HepG2 (cell line): ENCODE data around the gene MASP1. TPM values are rescaled to one million over a fixed set of nuclear protein-coding genes. Genes with fewer than 3 reads are reported as not detected.
A peak's percentile ranks its signal among the peaks of the same experiment; 100 is the strongest.

Experiments used
- ATAC-seq: fragments of 200-7000 bp; cut with Tn5 transposase; 3 replicates; pipeline ENCODE4 v1.9.1; 2020; ENCODE audit warnings: mild to moderate bottlenecking, moderate library complexity
- BruUV-seq: library from RNA; stranded (reverse); fragments of 400-500 nt; replicated peaks from 2 replicates; lab custom pipeline; 2021; lab: Mats Ljungman, UMichigan
- CTCF ChIA-PET: fragments of 300-600 bp; formaldehyde crosslinking; extraction: SDS; loops from one replicate; lab custom pipeline; 2021; ENCODE audit warnings: low total read pairs, inconsistent platforms, low intra/inter-chr PET ratio; lab: Yijun Ruan, JAX
- POLR2A ChIA-PET: fragments of 350-600 bp; sonication (Branson Sonifier 250); formaldehyde crosslinking; loops from one replicate; lab custom pipeline; 2020; ENCODE audit warnings: antibody characterized with exemption, inconsistent platforms; lab: Yijun Ruan, JAX
- DNase-seq: peaks from one replicate; pipeline ENCODE4 v3.0.0-alpha.2; 2015; ENCODE audit warnings: low spot score
- FAIRE-seq: peaks from 3 replicates; lab custom pipeline; 2011; peaks lifted over from hg19 to GRCh38; lab: Jason Lieb, UNC
- H2AFZ ChIP-seq: one replicate; pipeline ENCODE4 v1.6.1; 2011; ENCODE audit warnings: low read length, inconsistent platforms
- H3K27ac ChIP-seq: fragments of 300-600 bp; 3 replicates; pipeline ENCODE4 v1.8.0; 2011; ENCODE audit warnings: mixed run types, mild to moderate bottlenecking, mixed read lengths, low read length, inconsistent platforms; ENCODE audit not compliant: insufficient read depth; ENCODE audit errors: extremely low read length
- H3K27me3 ChIP-seq, 2 experiments: fragments of 200-600 bp in 1 of 2; 2 replicates in 1 of 2; 3 replicates in 1 of 2; pipeline versions ENCODE4 v1.6.0 to v1.8.0; 2011; ENCODE audit warnings: low read length in 2 of 2, mild to moderate bottlenecking in 2 of 2, moderate library complexity in 2 of 2, inconsistent platforms in 1 of 2; ENCODE audit not compliant: insufficient read depth in 2 of 2, control insufficient read depth in 1 of 2
- H3K36me3 ChIP-seq, 2 experiments: fragments of 200-600 bp in 1 of 2; replicated peaks in 1 of 2; 2 replicates in 1 of 2; 3 replicates in 1 of 2; pipeline versions ENCODE4 v1.5.1 to v1.8.0; 2011; ENCODE audit warnings: low read length in 2 of 2, inconsistent platforms in 1 of 2; ENCODE audit not compliant: insufficient read depth in 2 of 2, control insufficient read depth in 1 of 2
- H3K4me1 ChIP-seq: 2 replicates; pipeline ENCODE4 v1.5.1; 2012; ENCODE audit warnings: low read length, inconsistent platforms; ENCODE audit not compliant: insufficient read depth
- H3K4me2 ChIP-seq: 2 replicates; pipeline ENCODE4 v1.6.0; 2011; ENCODE audit warnings: low read depth, low read length, inconsistent platforms
- H3K4me3 ChIP-seq, 3 experiments: fragments of 200-600 bp in 1 of 3; sonication (generic), shearing (Covaris generic) in 1 of 3; replicated peaks in 1 of 3; 2 replicates each; pipeline ENCODE4 v1.5.1; 2011 to 2016; ENCODE audit warnings: low read length in 3 of 3, inconsistent platforms in 2 of 3, low read depth in 2 of 3, mild to moderate bottlenecking in 2 of 3, control low read depth in 1 of 3, mixed read lengths in 1 of 3; ENCODE audit not compliant: insufficient read depth in 1 of 3
- H3K79me2 ChIP-seq: one replicate; pipeline ENCODE4 v1.6.1; 2011; ENCODE audit warnings: low read length, inconsistent platforms; ENCODE audit not compliant: insufficient read depth
- H3K9ac ChIP-seq: 2 replicates; pipeline ENCODE4 v1.6.0; 2011; ENCODE audit warnings: mild to moderate bottlenecking, low read depth, low read length, inconsistent platforms; ENCODE audit not compliant: insufficient read depth
- H3K9me3 ChIP-seq: 2 replicates; pipeline ENCODE4 v1.5.1; 2012; ENCODE audit warnings: mild to moderate bottlenecking, low read length
- H4K20me1 ChIP-seq: 2 replicates; pipeline ENCODE4 v1.6.0; 2011; ENCODE audit warnings: inconsistent platforms, mild to moderate bottlenecking, low read length, moderate library complexity; ENCODE audit not compliant: insufficient read depth
- ARID3A ChIP-seq: IDR thresholded peaks from 2 replicates; pipeline ENCODE4 v1.6.1; 2012; ENCODE audit warnings: low read depth, low read length, improper control_type of control experiment
- CAMTA2 ChIP-seq: sonication (generic); formaldehyde crosslinking; IDR thresholded peaks from 2 replicates; pipeline ENCODE4 v1.4.0; 2020; ENCODE audit warnings: mild to moderate bottlenecking, missing genetic modification reagents, borderline replicate concordance
- DRAP1 ChIP-seq: IDR thresholded peaks from 2 replicates; pipeline ENCODE4 v1.6.1; 2016; ENCODE audit warnings: missing genetic modification reagents, missing compliant biosample characterization
- HDAC6 ChIP-seq: fragments of 200-600 bp; sonication (generic); IDR thresholded peaks from 2 replicates; pipeline ENCODE4 v1.7.0; 2017; ENCODE audit warnings: mild to moderate bottlenecking, antibody characterized with exemption, low read length, low read depth
- HIC2 ChIP-seq: sonication (generic); formaldehyde crosslinking; IDR thresholded peaks from 2 replicates; pipeline ENCODE4 v1.9.0; 2022; ENCODE audit warnings: low read depth, missing genetic modification reagents
- HNF1B ChIP-seq: sonication (generic); formaldehyde crosslinking; IDR thresholded peaks from 2 replicates; pipeline ENCODE4 v1.5.1; 2020; ENCODE audit warnings: mild to moderate bottlenecking, moderate library complexity, missing genetic modification reagents
- THAP11 ChIP-seq: IDR thresholded peaks from 2 replicates; pipeline ENCODE4 v1.6.1; 2016; ENCODE audit warnings: missing biosample characterization, missing genetic modification reagents
- THYN1 ChIP-seq: sonication (generic); formaldehyde crosslinking; IDR thresholded peaks from 2 replicates; pipeline ENCODE4 v1.8.1; 2023; ENCODE audit warnings: low read depth, mild to moderate bottlenecking, moderate library complexity, missing genetic modification reagents, borderline replicate concordance
- ZFP36L1 ChIP-seq: sonication (generic); formaldehyde crosslinking; IDR thresholded peaks from 2 replicates; pipeline ENCODE4 v1.8.0; 2022; ENCODE audit warnings: mild to moderate bottlenecking, missing genetic modification reagents, moderate library complexity
- ZNF235 ChIP-seq: sonication (generic); formaldehyde crosslinking; IDR thresholded peaks from 2 replicates; pipeline ENCODE4 v1.8.1; 2023; ENCODE audit warnings: mild to moderate bottlenecking, missing genetic modification reagents, borderline replicate concordance
- ZNF296 ChIP-seq: sonication (generic); formaldehyde crosslinking; conservative IDR thresholded peaks from 2 replicates; pipeline ENCODE4 v1.5.0; 2020; ENCODE audit warnings: mild to moderate bottlenecking, missing genetic modification reagents
- ZNF816 ChIP-seq: sonication (generic); formaldehyde crosslinking; IDR thresholded peaks from 2 replicates; pipeline ENCODE4 v1.8.0; 2022; ENCODE audit warnings: missing genetic modification reagents, mild to moderate bottlenecking, borderline replicate concordance
- WGBS: methylation state at CpG from one replicate; pipeline ENCODE4 v1.1.6; 2017; ENCODE audit warnings: low lambda C conversion rate; 5-methylcytosine and 5-hydroxymethylcytosine counted together
- in situ Hi-C: cut with HindIII; loops from 2 replicates; pipeline ENCODE4 v1.10.0; 2017; ENCODE audit warnings: low pct_unique_long_range_greater_than_20kb; ENCODE audit not compliant: extremely low pct_ligation_motif_present
- intact Hi-C: fragments of 100-400 bp; cut with micrococcal nuclease; formaldehyde crosslinking; loops from one replicate; pipeline ENCODE4 v1.10.0; 2022; ENCODE audit not compliant: unreplicated experiment
- polyA plus RNA-seq, 8 experiments: library from polyadenylated mRNA; depleted of rRNA in 3 of 8; stranded (reverse) in 7 of 8; unstranded in 1 of 8; fragments of >200 nt; fragmentation: Illumina TruSeq in 4 of 8; extraction: Trizol in 4 of 8; gene quantifications; 2 replicates each; pipeline versions ENCODE4 v1.2.1 to v1.2.3, GENCODE V29; 2011 to 2016; ENCODE audit warnings: low read depth in 4 of 8, missing spikeins in 1 of 8, mixed read lengths in 1 of 8; ENCODE audit not compliant: insufficient read depth in 1 of 8
- total RNA-seq, 5 experiments: library from RNA; depleted of rRNA; stranded (reverse); fragments of >200 nt; fragmentation: Illumina TruSeq; extraction: Trizol; gene quantifications; 2 replicates each; pipeline ENCODE4 v1.2.3, GENCODE V29; 2016; ENCODE audit warnings: low read depth in 1 of 5

The MASP1 gene
- total and polyA plus RNA-seq, 2 of the 13 experiments (the other 11 are each of a cell fraction or from before 2014, with no cell fraction given) = 10.8 to 56.0 TPM

GRCh38 chr3:187264911-187265310 is 26.6 kb downstream of the MASP1 start (continued):
- TF ChIP-seq HDAC6 (no peak), CAMTA2 (CRISPR knock-in tag) (no peak), ZNF816 (no peak), ZNF296 (CRISPR knock-in tag) (no peak)

GRCh38 chr3:187264021-187264420 is 27.5 kb downstream of the MASP1 start:
- 0 out of 2 replicates have a peak, but pooled peaks cover under 1% of the 10 kb centered on the region for H3K9me3 ChIP-seq
- no peaks in the 10 kb centered on the region for H4K20me1 ChIP-seq
- no peak overlapping the region for H2AFZ ChIP-seq
- H3K36me3 ChIP-seq = no peaks in the 10 kb centered on the region
- H3K4me3 ChIP-seq = no peak overlapping the region
- peak overlapping the region; percentile 61 for H3K27ac ChIP-seq
- intact Hi-C loops = no loop called here
- POLR2A ChIA-PET = interaction anchor here (0.9 to 2.8 kb wide), 3 partner anchors 12 to 223 kb away, joined by 3 to 10 read pairs (median 5); no protein-coding TSS in a partner anchor
- H3K27me3 ChIP-seq = no peaks in the 10 kb centered on the region; a peak in 1 of 5 replicates
- H3K4me2 ChIP-seq = peak overlapping the region; percentile 38
- BruUV-seq = no TSS peak
- peak; percentile 72 for DNase-seq
- H3K79me2 ChIP-seq = no peaks in the 10 kb centered on the region
- ATAC-seq = peak; percentile 94
- peaks cover 36% of the 10 kb centered on the region for H3K4me1 ChIP-seq
- peak; percentile 40 for FAIRE-seq
- in situ Hi-C loops = no loop called here
- CTCF ChIA-PET = no interaction called here
- 7% methylated on average over 4 of the region's 4 CpGs for WGBS
- H3K9ac ChIP-seq = peak overlapping the region; percentile 37; the same call in 1 of the 2 replicates
- peak; percentile 27; the same call in 1 of the 2 replicates for TF ChIP-seq THAP11 (CRISPR knock-in tag)
- TF ChIP-seq THYN1 (CRISPR knock-in tag) = no peak
- TF ChIP-seq HIC2 (CRISPR knock-in tag) = no peak
- peak; percentile 39; the same call in 1 of the 2 replicates for TF ChIP-seq ZFP36L1
- TF ChIP-seq DRAP1 (CRISPR knock-in tag) = peak; percentile 37; the same call in 1 of the 2 replicates
- peak; percentile 23; the same call in 1 of the 2 replicates for TF ChIP-seq HNF1B
- TF ChIP-seq ARID3A = peak; percentile 69
- TF ChIP-seq ZNF235 (CRISPR knock-in tag) = no peak
